ENCODE results near the gene PTPRT. TPM values are rescaled to one million over a fixed set of nuclear protein-coding genes. Genes with fewer than 3 reads are reported as not detected.

Gene PTPRT
- polyA plus RNA-seq, 2 of the 4 experiments (the other 2 are of a cell fraction), result not detected

DNA sequence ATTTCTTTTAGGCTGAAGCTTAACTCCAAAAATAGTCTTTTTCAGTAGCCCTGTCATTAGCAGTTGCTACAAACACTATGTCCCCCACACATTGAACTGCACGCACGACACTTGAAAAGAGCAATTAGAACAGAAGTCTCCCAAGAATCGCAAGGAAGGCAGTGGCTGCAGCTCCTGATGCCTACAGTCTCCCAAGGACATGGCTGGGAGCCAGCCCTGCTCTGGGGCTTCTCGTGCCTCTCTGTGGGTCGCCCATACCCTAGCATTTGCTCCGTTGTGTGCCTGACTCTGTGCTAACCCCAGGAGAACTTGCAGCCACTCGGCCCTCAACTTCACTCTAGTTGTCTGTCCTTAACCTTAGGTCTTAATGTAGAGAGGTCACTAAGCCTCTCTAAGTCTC, 454.2 kb downstream of the PTPRT start:
- no peak for ATAC-seq
- TF ChIP-seq RARB (CRISPR knock-in tag; IDR thresholded peaks at IDR 0.05) (no peak), KDM5A (IDR thresholded peaks at IDR 0.05) (no peak), ZFP36 (IDR thresholded peaks at IDR 0.05; ENCODE audit: borderline replicate concordance, partially characterized antibody) (no peak), NPAS2 (CRISPR knock-in tag; IDR thresholded peaks at IDR 0.05; ENCODE audit: borderline replicate concordance) (no peak), ZSCAN20 (CRISPR knock-in tag; IDR thresholded peaks at IDR 0.05) (no peak), GATA3 (IDR thresholded peaks at IDR 0.05; ENCODE audit: borderline replicate concordance) (no peak), ESRRA (IDR thresholded peaks at IDR 0.05; ENCODE audit: borderline replicate concordance, low read length) (no peak), TFCP2L1 (CRISPR knock-in tag; IDR thresholded peaks at IDR 0.05) (no peak), BHLHE40 (IDR thresholded peaks at IDR 0.05; ENCODE audit: low read depth, low read length) (no peak)
- TF ChIP-seq, protein P1, sequence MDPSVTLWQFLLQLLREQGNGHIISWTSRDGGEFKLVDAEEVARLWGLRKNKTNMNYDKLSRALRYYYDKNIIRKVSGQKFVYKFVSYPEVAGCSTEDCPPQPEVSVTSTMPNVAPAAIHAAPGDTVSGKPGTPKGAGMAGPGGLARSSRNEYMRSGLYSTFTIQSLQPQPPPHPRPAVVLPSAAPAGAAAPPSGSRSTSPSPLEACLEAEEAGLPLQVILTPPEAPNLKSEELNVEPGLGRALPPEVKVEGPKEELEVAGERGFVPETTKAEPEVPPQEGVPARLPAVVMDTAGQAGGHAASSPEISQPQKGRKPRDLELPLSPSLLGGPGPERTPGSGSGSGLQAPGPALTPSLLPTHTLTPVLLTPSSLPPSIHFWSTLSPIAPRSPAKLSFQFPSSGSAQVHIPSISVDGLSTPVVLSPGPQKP (IDR thresholded peaks at IDR 0.05; ENCODE audit: low read depth, low read length), result no peak
- TF ChIP-seq, protein P2, sequence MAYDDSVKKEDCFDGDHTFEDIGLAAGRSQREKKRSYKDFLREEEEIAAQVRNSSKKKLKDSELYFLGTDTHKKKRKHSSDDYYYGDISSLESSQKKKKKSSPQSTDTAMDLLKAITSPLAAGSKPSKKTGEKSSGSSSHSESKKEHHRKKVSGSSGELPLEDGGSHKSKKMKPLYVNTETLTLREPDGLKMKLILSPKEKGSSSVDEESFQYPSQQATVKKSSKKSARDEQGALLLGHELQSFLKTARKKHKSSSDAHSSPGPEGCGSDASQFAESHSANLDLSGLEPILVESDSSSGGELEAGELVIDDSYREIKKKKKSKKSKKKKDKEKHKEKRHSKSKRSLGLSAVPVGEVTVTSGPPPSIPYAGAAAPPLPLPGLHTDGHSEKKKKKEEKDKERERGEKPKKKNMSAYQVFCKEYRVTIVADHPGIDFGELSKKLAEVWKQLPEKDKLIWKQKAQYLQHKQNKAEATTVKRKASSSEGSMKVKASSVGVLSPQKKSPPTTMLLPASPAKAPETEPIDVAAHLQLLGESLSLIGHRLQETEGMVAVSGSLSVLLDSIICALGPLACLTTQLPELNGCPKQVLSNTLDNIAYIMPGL (CRISPR knock-in tag; IDR thresholded peaks at IDR 0.05; ENCODE audit: borderline replicate concordance), result no peak
- TF ChIP-seq, protein P3, sequence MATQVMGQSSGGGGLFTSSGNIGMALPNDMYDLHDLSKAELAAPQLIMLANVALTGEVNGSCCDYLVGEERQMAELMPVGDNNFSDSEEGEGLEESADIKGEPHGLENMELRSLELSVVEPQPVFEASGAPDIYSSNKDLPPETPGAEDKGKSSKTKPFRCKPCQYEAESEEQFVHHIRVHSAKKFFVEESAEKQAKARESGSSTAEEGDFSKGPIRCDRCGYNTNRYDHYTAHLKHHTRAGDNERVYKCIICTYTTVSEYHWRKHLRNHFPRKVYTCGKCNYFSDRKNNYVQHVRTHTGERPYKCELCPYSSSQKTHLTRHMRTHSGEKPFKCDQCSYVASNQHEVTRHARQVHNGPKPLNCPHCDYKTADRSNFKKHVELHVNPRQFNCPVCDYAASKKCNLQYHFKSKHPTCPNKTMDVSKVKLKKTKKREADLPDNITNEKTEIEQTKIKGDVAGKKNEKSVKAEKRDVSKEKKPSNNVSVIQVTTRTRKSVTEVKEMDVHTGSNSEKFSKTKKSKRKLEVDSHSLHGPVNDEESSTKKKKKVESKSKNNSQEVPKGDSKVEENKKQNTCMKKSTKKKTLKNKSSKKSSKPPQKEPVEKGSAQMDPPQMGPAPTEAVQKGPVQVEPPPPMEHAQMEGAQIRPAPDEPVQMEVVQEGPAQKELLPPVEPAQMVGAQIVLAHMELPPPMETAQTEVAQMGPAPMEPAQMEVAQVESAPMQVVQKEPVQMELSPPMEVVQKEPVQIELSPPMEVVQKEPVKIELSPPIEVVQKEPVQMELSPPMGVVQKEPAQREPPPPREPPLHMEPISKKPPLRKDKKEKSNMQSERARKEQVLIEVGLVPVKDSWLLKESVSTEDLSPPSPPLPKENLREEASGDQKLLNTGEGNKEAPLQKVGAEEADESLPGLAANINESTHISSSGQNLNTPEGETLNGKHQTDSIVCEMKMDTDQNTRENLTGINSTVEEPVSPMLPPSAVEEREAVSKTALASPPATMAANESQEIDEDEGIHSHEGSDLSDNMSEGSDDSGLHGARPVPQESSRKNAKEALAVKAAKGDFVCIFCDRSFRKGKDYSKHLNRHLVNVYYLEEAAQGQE (IDR thresholded peaks at IDR 0.05), result no peak
- TF ChIP-seq, protein P4, sequence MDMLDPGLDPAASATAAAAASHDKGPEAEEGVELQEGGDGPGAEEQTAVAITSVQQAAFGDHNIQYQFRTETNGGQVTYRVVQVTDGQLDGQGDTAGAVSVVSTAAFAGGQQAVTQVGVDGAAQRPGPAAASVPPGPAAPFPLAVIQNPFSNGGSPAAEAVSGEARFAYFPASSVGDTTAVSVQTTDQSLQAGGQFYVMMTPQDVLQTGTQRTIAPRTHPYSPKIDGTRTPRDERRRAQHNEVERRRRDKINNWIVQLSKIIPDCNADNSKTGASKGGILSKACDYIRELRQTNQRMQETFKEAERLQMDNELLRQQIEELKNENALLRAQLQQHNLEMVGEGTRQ (IDR thresholded peaks at IDR 0.05), result no peak
- TF ChIP-seq, protein P5, sequence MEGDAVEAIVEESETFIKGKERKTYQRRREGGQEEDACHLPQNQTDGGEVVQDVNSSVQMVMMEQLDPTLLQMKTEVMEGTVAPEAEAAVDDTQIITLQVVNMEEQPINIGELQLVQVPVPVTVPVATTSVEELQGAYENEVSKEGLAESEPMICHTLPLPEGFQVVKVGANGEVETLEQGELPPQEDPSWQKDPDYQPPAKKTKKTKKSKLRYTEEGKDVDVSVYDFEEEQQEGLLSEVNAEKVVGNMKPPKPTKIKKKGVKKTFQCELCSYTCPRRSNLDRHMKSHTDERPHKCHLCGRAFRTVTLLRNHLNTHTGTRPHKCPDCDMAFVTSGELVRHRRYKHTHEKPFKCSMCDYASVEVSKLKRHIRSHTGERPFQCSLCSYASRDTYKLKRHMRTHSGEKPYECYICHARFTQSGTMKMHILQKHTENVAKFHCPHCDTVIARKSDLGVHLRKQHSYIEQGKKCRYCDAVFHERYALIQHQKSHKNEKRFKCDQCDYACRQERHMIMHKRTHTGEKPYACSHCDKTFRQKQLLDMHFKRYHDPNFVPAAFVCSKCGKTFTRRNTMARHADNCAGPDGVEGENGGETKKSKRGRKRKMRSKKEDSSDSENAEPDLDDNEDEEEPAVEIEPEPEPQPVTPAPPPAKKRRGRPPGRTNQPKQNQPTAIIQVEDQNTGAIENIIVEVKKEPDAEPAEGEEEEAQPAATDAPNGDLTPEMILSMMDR (IDR thresholded peaks at IDR 0.05), result no peak
- CTCF ChIA-PET, result no interaction called here
- DNase-seq (ENCODE audit: low read depth in 1 of 2, low spot score in 1 of 2), result no peak
- H3K4me2 ChIP-seq, result no peak overlapping the region
- 0% methylated on average over 7 of the region's 7 CpGs for WGBS (ENCODE audit: missing lambda C conversion rate)
- no peaks in the 10 kb centered on the region for H3K9me3 ChIP-seq
- no peak for FAIRE-seq
- no peaks in the 10 kb centered on the region for H3K4me1 ChIP-seq
- H3K27ac ChIP-seq, result no peak overlapping the region
- H3K4me3 ChIP-seq, result no peak overlapping the region
- POLR2A ChIA-PET, result no interaction called here

DNA sequence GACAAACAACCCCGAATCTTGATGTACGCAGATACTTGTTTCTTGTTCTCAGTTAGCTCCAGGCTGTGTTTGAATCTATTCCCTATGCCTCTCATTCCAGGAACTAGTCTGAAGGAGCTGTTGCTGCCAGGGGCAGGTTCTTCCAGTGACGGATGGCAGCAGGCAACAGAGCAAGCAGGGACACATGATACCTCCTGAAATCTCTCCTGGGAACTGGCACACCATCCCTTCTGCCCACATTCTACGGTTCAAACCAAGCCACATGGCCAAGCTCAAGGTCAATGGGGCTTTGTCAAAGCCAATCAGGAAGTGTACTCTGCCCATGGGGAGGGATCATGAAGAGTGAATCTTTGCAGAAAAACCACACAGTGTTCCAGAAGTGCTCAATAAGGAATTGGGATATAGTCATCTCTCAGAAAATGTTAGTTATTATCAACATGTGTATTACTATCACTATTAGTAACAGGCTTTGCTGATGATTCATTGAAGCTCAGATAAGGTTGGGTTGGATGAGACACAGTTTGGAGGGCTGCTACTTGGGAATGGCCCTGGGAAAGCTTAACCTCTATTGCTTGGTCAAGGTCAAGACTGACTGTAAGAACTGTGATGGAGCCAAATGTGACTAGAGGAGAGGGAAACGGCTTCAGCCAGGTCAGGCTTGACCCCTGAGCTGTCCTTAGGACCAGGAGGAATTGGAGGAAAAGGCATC, 454.9 kb downstream of the PTPRT start:
- ChIA-PET POLR2A (no interaction called here), CTCF (no interaction called here)
- no peaks in the 10 kb centered on the region for H3K4me1 ChIP-seq
- DNase-seq (ENCODE audit: low read depth in 1 of 2, low spot score in 1 of 2) (no peak), FAIRE-seq (no peak), ATAC-seq (no peak)
- no peak for TF ChIP-seq KDM1A (IDR thresholded peaks at IDR 0.05; ENCODE audit: low read depth)
- no peak for TF ChIP-seq ZC3H11A (IDR thresholded peaks at IDR 0.05)
- no peak for TF ChIP-seq GATA3 (IDR thresholded peaks at IDR 0.05; ENCODE audit: borderline replicate concordance)
- TF ChIP-seq ZSCAN20 (CRISPR knock-in tag; IDR thresholded peaks at IDR 0.05), result no peak
- no peak overlapping the region for H3K27ac ChIP-seq
- H3K9me3 ChIP-seq, result no peaks in the 10 kb centered on the region
- 0% methylated on average over 5 of the region's 5 CpGs for WGBS (ENCODE audit: missing lambda C conversion rate)
- H3K4me2 ChIP-seq, result no peak overlapping the region
- H3K4me3 ChIP-seq, result no peak overlapping the region

All from A549 (cell line).